NCI-H69 (cell line): Measurements from ENCODE around the gene SCRT2.
A peak's percentile ranks its signal among the peaks of the same experiment; 100 is the strongest.
"Not testable (repeated sequence)": the region's sequence is repeated elsewhere in the genome, so short reads cannot be mapped to it uniquely, and the experiment has no call there.

Experiments used
- DNase-seq: peaks from one replicate; lab custom pipeline; 2025; lab: John Stamatoyannopoulos, UW

SCRT2 gene

GRCh38 chr20:653110-653589 is 22.5 kb downstream of the SCRT2 start, which contains the start of gene SRXN1:
TSS of gene SRXN1 (minus strand) at chr20:653200. CDS start at chr20:653185, 15 bp downstream.
- peak; percentile 86 for DNase-seq

- DNase-seq: no peak
Measured at GRCh38 chr20:652615-653109, 22.9 kb downstream of the SCRT2 start.

- no peak for DNase-seq
Measured at GRCh38 chr20:651713-652614, 23.6 kb downstream of the SCRT2 start.

GRCh38 chr20:650954-651353 is 24.6 kb downstream of the SCRT2 start:
- no peak for DNase-seq

GRCh38 chr20:650281-650680 is 25.3 kb downstream of the SCRT2 start:
- DNase-seq: no peak

GRCh38 chr20:647479-648019 is 28.1 kb downstream of the SCRT2 start:
- no peak for DNase-seq

- no peak for DNase-seq
Measured at GRCh38 chr20:646868-647233, 28.8 kb downstream of the SCRT2 start.

- DNase-seq: no peak
Measured at GRCh38 chr20:646107-646867, 29.3 kb downstream of the SCRT2 start.

- peak; percentile 72 for DNase-seq
Measured at GRCh38 chr20:645318-646106, 30.1 kb downstream of the SCRT2 start.

- DNase-seq: no peak
Measured at GRCh38 chr20:644692-645317, 30.8 kb downstream of the SCRT2 start.

- peak; percentile 27 for DNase-seq
Measured at GRCh38 chr20:642398-643174, 33.0 kb downstream of the SCRT2 start.

- not testable (repeated sequence) for DNase-seq
Measured at GRCh38 chr20:642013-642397, 33.6 kb downstream of the SCRT2 start.

GRCh38 chr20:641516-641875 is 34.1 kb downstream of the SCRT2 start:
- peak; percentile 23 for DNase-seq

GRCh38 chr20:640674-641515 is 34.7 kb downstream of the SCRT2 start:
- no peak for DNase-seq

- no peak for DNase-seq
Measured at GRCh38 chr20:638579-638978, 37.0 kb downstream of the SCRT2 start.

- DNase-seq: no peak
Measured at GRCh38 chr20:637559-637958, 38.0 kb downstream of the SCRT2 start.

- no peak for DNase-seq
Measured at GRCh38 chr20:635893-636338, 39.7 kb downstream of the SCRT2 start.

GRCh38 chr20:635028-635892 is 40.3 kb downstream of the SCRT2 start:
- DNase-seq: peak; percentile 20
